NB4 (cell line): ENCODE measurements around the gene LTBP1.

Experiments used
- DNase-seq: peaks from one replicate; pipeline ENCODE4 v3.0.0; 2010; ENCODE audit warnings: low read depth
- H3K4me3 ChIP-seq: one replicate; pipeline ENCODE4 v1.5.1; 2011; ENCODE audit warnings: mild to moderate bottlenecking, low read depth, low read length, moderate library complexity
- MAX ChIP-seq: IDR thresholded peaks from 2 replicates; pipeline ENCODE4 v1.6.1; 2011; ENCODE audit warnings: low read depth, low read length
- MYC ChIP-seq: IDR thresholded peaks from 2 replicates; pipeline ENCODE4 v1.6.1; 2011; ENCODE audit warnings: low read depth, low read length
- POLR2A ChIP-seq: IDR thresholded peaks from 2 replicates; pipeline ENCODE4 v1.6.1; 2011; ENCODE audit warnings: mild to moderate bottlenecking; ENCODE audit not compliant: insufficient read length; ENCODE audit errors: extremely low read depth
- TF ChIP-seq, protein P1 (sequence below): IDR thresholded peaks from one replicate; pipeline ENCODE4 v1.5.1; 2012; ENCODE audit warnings: low read depth, low read length

The LTBP1 gene

DNA sequence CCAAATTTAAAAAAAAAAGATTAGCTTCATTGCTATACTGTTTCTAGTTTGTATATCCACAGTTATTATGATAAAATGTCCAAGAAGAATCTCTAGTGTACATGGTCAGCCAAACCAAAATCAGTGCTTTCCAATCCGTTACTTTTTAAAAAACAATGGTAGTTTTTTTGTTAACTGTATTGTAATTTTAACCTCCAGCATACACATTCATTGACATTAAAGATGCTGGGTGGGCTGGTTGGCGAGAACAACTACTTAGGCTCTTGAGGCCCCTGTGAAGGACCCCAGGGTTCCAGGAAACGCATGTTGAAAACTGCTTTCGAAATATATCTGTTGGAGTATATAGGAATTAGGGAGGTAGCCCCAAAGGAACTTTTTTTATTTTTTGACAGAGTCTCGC lies 422.4 kb downstream of the LTBP1 start:
- TF ChIP-seq POLR2A: no peak
- TF ChIP-seq MAX: no peak
- no peak for DNase-seq
- H3K4me3 ChIP-seq: no peak overlapping the region

GRCh38 chr2:33370636-33371265 lies 424.0 kb downstream of the LTBP1 start:
- H3K4me3 ChIP-seq: no peak overlapping the region
- TF ChIP-seq MYC (no peak), MAX (no peak), POLR2A (no peak)
- TF ChIP-seq, protein P1, sequence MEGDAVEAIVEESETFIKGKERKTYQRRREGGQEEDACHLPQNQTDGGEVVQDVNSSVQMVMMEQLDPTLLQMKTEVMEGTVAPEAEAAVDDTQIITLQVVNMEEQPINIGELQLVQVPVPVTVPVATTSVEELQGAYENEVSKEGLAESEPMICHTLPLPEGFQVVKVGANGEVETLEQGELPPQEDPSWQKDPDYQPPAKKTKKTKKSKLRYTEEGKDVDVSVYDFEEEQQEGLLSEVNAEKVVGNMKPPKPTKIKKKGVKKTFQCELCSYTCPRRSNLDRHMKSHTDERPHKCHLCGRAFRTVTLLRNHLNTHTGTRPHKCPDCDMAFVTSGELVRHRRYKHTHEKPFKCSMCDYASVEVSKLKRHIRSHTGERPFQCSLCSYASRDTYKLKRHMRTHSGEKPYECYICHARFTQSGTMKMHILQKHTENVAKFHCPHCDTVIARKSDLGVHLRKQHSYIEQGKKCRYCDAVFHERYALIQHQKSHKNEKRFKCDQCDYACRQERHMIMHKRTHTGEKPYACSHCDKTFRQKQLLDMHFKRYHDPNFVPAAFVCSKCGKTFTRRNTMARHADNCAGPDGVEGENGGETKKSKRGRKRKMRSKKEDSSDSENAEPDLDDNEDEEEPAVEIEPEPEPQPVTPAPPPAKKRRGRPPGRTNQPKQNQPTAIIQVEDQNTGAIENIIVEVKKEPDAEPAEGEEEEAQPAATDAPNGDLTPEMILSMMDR: no peak
- peak; percentile 24 for DNase-seq

DNA sequence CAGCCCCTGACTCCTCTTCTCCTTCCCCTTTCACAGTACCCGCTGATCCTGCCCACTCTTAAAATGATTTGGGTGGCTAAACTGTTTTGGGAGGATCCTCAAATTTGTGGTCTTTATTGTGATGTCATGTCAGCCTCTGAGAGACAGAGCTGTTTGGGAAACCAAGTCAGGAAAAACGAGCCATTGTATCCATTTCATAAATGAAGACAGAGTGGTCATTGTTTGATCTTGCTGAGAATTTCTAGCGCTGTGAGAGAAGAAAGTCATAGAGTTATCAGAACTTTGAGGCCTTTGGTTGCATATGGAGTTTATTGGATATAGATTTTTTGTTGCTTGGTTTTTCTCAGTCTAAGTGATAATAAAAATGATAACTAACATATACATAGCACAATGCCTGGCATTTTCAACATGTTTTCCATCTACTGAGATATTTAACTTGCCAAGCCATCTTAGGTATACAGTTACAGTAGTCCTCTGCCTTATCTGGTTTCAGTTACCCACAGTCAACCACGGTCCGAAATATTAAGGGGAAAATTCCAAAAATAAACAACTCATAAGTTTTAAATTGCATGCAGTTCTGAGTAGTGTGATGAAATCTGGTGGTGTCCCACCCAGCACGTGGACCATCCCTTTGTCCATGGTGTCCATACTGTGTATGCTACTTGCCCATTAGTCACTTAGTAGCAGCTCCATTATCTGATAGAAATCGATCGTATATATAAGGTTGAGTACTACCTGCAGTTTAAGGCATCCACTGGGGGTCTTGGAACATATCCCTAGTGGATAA lies 424.7 kb downstream of the LTBP1 start:
- TF ChIP-seq MYC (no peak), MAX (no peak), POLR2A (no peak)
- TF ChIP-seq, protein P1: no peak
- no peak overlapping the region for H3K4me3 ChIP-seq
- DNase-seq: no peak

- TF ChIP-seq MYC (no peak), MAX (no peak), POLR2A (no peak)
- TF ChIP-seq, protein P1: peak; percentile 78
- no peak overlapping the region for H3K4me3 ChIP-seq
- DNase-seq: peak; percentile 54
These were observed 426.3 kb downstream of the LTBP1 start for GRCh38 chr2:33372940-33373553.

DNA sequence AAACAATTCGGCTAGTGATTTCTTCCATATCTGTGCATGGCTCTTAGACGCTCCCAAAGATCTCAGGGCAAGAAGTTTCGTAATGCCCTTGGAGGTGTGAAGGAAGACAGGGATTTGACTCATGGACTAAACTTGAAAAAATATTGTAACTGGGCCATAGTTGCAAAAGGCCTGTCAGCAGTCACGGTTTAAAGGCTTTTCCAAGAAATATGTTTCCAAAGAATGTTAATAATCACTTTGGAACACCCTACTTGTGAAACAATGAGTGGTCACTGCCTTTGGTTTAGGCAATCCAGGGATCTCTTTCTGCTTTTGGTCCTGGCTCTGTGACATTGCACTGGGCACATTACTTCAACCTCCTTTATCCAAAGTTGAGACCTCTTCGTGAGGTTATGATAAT lies 427.2 kb downstream of the LTBP1 start:
- no peak overlapping the region for H3K4me3 ChIP-seq
- DNase-seq: no peak
- TF ChIP-seq MAX (no peak), MYC (no peak), POLR2A (no peak)
- TF ChIP-seq, protein P1: no peak

DNA sequence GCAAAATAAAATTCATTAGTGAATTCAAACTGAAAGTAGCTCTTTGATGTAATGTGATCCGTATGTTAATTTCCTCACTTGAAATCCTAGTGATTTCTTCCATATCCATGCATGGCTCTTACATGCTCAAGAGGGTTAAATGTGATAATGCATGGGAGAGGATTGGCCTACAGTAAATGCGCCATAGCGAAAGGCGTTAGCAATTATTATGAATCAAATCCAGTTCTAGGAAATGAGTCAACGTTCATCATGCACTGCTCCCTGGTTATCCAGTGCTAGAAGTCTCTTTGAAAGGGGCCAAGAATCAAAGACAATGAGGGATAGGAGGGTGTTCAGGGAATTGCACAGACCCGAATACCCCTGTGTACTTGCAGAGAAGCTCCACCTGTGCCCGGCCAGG lies 428.3 kb downstream of the LTBP1 start:
- DNase-seq: no peak
- H3K4me3 ChIP-seq: no peak overlapping the region
- TF ChIP-seq MYC: no peak
- TF ChIP-seq, protein P1: no peak
- TF ChIP-seq POLR2A: no peak
- no peak for TF ChIP-seq MAX
